ENCODE results near the gene LRRC70. TPM values are rescaled to one million over a fixed set of nuclear protein-coding genes. Genes with fewer than 3 reads are reported as not detected.
"Not testable (repeated sequence)": the region's sequence is repeated elsewhere in the genome, so short reads cannot be mapped to it uniquely, and the experiment has no call there.

Gene LRRC70
- total RNA-seq, 2 donors from 2014 or later, result 2.0 to 2.1 TPM

- H3K9me3 Mint-ChIP-seq, result peaks cover 21 to 30% of the 10 kb centered on the region in 2 donors
Measured at GRCh38 chr5:62565740-62566139, 12.9 kb upstream of the LRRC70 start.

GRCh38 chr5:62568143-62568542 lies 10.5 kb upstream of the LRRC70 start:
- no peak for ATAC-seq
- DNase-seq (ENCODE audit: low spot score in 2 of 2), result no peak
- Mint-ChIP-seq H3K36me3 (peaks cover 37 to 51% of the 10 kb centered on the region in 2 donors), H3K27ac (no peak overlapping the region), H3K9me3 (peaks cover 21 to 30% of the 10 kb centered on the region in 2 donors)

More at GRCh38 chr5:62565740-62566139, 12.9 kb upstream of the LRRC70 start:
- not testable (repeated sequence) for DNase-seq (ENCODE audit: low spot score in 2 of 2); H3K27ac Mint-ChIP-seq; ATAC-seq
- peaks cover 37 to 51% of the 10 kb centered on the region in 2 donors for H3K36me3 Mint-ChIP-seq

- no peak for ATAC-seq
- H3K36me3 Mint-ChIP-seq, result peaks cover 37 to 51% of the 10 kb centered on the region in 2 donors
Measured at GRCh38 chr5:62568800-62569432, 9.7 kb upstream of the LRRC70 start.

GRCh38 chr5:62569470-62569869 lies 9.1 kb upstream of the LRRC70 start:
- Mint-ChIP-seq H3K27ac (peak overlapping the region in 1 of 2 donors; percentile 93), H3K9me3 (peaks cover 19 to 28% of the 10 kb centered on the region in 2 donors), H3K36me3 (peaks cover 35 to 48% of the 10 kb centered on the region in 2 donors)
- DNase-seq (ENCODE audit: low spot score in 2 of 2) (no peak), ATAC-seq (peak; percentile 56 to 96)

More at GRCh38 chr5:62568800-62569432, 9.7 kb upstream of the LRRC70 start:
- peak overlapping the region in 1 of 2 donors; percentile 93 for H3K27ac Mint-ChIP-seq
- DNase-seq (ENCODE audit: low spot score in 2 of 2), result no peak
- peaks cover 21 to 30% of the 10 kb centered on the region in 2 donors for H3K9me3 Mint-ChIP-seq

GRCh38 chr5:62572918-62573514 lies 5.6 kb upstream of the LRRC70 start:
- H3K9me3 Mint-ChIP-seq, result peaks cover 2 to 9% of the 10 kb centered on the region in 2 donors
- H3K27ac Mint-ChIP-seq, result no peak overlapping the region
- ATAC-seq (no peak), DNase-seq (ENCODE audit: low spot score in 2 of 2) (no peak)
- peaks cover 15% of the 10 kb centered on the region in 2 donors for H3K36me3 Mint-ChIP-seq

GRCh38 chr5:62574599-62574998 lies 4.0 kb upstream of the LRRC70 start:
- H3K9me3 Mint-ChIP-seq, result no peaks in the 10 kb centered on the region
- no peak for DNase-seq (ENCODE audit: low spot score in 2 of 2)
- peaks cover 0 to 4% of the 10 kb centered on the region in 2 donors for H3K36me3 Mint-ChIP-seq
- peak; percentile 35 to 48 for ATAC-seq
- H3K27ac Mint-ChIP-seq, result no peak overlapping the region

- Mint-ChIP-seq H3K27ac (no peak overlapping the region), H3K36me3 (peaks cover 0 to 4% of the 10 kb centered on the region in 2 donors), H3K9me3 (no peaks in the 10 kb centered on the region)
- no peak for DNase-seq (ENCODE audit: low spot score in 2 of 2)
- no peak for ATAC-seq
Measured at GRCh38 chr5:62575066-62575465, 3.6 kb upstream of the LRRC70 start.

GRCh38 chr5:62575489-62575888 lies 3.1 kb upstream of the LRRC70 start:
- Mint-ChIP-seq H3K27ac (no peak overlapping the region), H3K36me3 (peaks cover 2 to 4% of the 10 kb centered on the region in 2 donors), H3K9me3 (no peaks in the 10 kb centered on the region)
- DNase-seq (ENCODE audit: low spot score in 2 of 2), result no peak
- no peak for ATAC-seq

- peak overlapping the region in 1 of 2 donors; percentile 57 for H3K27ac Mint-ChIP-seq
- H3K36me3 Mint-ChIP-seq, result peaks cover 4 to 8% of the 10 kb centered on the region in 2 donors
- ATAC-seq (peak in 1 of 2 donors; percentile 70), DNase-seq (ENCODE audit: low spot score in 2 of 2) (no peak)
- H3K9me3 Mint-ChIP-seq, result no peaks in the 10 kb centered on the region
Measured at GRCh38 chr5:62576570-62577170, 1.9 kb upstream of the LRRC70 start.

GRCh38 chr5:62577488-62577887 lies 1.1 kb upstream of the LRRC70 start:
- Mint-ChIP-seq H3K9me3 (no peaks in the 10 kb centered on the region), H3K36me3 (peaks cover 4 to 8% of the 10 kb centered on the region in 2 donors), H3K27ac (no peak overlapping the region)
- no peak for ATAC-seq
- no peak for DNase-seq (ENCODE audit: low spot score in 2 of 2)

- peaks cover 4 to 8% of the 10 kb centered on the region in 2 donors for H3K36me3 Mint-ChIP-seq
- H3K9me3 Mint-ChIP-seq, result no peaks in the 10 kb centered on the region
- no peak overlapping the region for H3K27ac Mint-ChIP-seq
- DNase-seq (ENCODE audit: low spot score in 2 of 2), result no peak
- no peak for ATAC-seq
Measured at GRCh38 chr5:62579761-62580160, 1.1 kb downstream of the LRRC70 start.

GRCh38 chr5:62581836-62582597 lies 3.4 kb downstream of the LRRC70 start:
- H3K36me3 Mint-ChIP-seq, result peaks cover 0 to 8% of the 10 kb centered on the region in 2 donors
- ATAC-seq (peak in 1 of 2 donors; percentile 24), DNase-seq (ENCODE audit: low spot score in 2 of 2) (no peak)
- no peaks in the 10 kb centered on the region for H3K9me3 Mint-ChIP-seq
- H3K27ac Mint-ChIP-seq, result peak overlapping the region in 1 of 2 donors; percentile 26

GRCh38 chr5:62584391-62584790 lies 5.8 kb downstream of the LRRC70 start:
- peaks cover 13 to 17% of the 10 kb centered on the region in 2 donors for H3K36me3 Mint-ChIP-seq
- H3K9me3 Mint-ChIP-seq, result no peaks in the 10 kb centered on the region
- DNase-seq (ENCODE audit: low spot score in 2 of 2) (no peak), ATAC-seq (no peak)
- H3K27ac Mint-ChIP-seq, result no peak overlapping the region

- Mint-ChIP-seq H3K27ac (peak overlapping the region in 1 of 2 donors; percentile 10), H3K36me3 (peaks cover 16 to 19% of the 10 kb centered on the region in 2 donors), H3K9me3 (no peaks in the 10 kb centered on the region)
- DNase-seq (ENCODE audit: low spot score in 2 of 2) (no peak), ATAC-seq (no peak)
Measured at GRCh38 chr5:62585306-62585705, 6.7 kb downstream of the LRRC70 start.

GRCh38 chr5:62585751-62586150 lies 7.1 kb downstream of the LRRC70 start:
- no peak for DNase-seq (ENCODE audit: low spot score in 2 of 2)
- no peaks in the 10 kb centered on the region for H3K9me3 Mint-ChIP-seq
- peak overlapping the region in 1 of 2 donors; percentile 10 for H3K27ac Mint-ChIP-seq
- peak in 1 of 2 donors; percentile 18 for ATAC-seq
- H3K36me3 Mint-ChIP-seq, result peaks cover 15 to 16% of the 10 kb centered on the region in 2 donors

GRCh38 chr5:62587737-62588136 lies 9.1 kb downstream of the LRRC70 start:
- ATAC-seq (peak in 1 of 2 donors; percentile 53), DNase-seq (ENCODE audit: low spot score in 2 of 2) (no peak)
- no peak overlapping the region for H3K27ac Mint-ChIP-seq
- no peaks in the 10 kb centered on the region for H3K9me3 Mint-ChIP-seq
- H3K36me3 Mint-ChIP-seq, result peaks cover 17 to 21% of the 10 kb centered on the region in 2 donors

Measured in activated naive CD4-positive, alpha-beta T cell treated with anti-CD3 and anti-CD28 coated beads, Interleukin-2, amount 50 U/mL, for 72 hours (primary cell).